Upper lobe of left lung (tissue), 6 donors: ENCODE measurements around the gene PRKRA. TPM values are rescaled to one million over a fixed set of nuclear protein-coding genes. Genes with fewer than 3 reads are reported as not detected.
A peak's percentile ranks its signal among the peaks of the same experiment; 100 is the strongest.

Experiments
- ATAC-seq, 2 donors: fragments of 200-7000 bp; cut with Tn5 transposase; one replicate each; pipeline ENCODE4 v1.9.1; 2022; ENCODE audit warnings: mild to moderate bottlenecking in 2 of 2, moderate library complexity in 2 of 2; ENCODE audit not compliant: low FRiP score in 2 of 2
- DNase-seq, 2 donors: peaks; one replicate each; pipeline ENCODE4 v3.0.0-alpha.2; 2019 to 2020
- H3K27ac ChIP-seq, 4 donors: fragments of 200-600 bp; sonication (generic); one replicate each; pipeline ENCODE4 v1.5.1; 2016 to 2019
- H3K27me3 ChIP-seq, 4 donors: fragments of 200-600 bp; sonication (generic); one replicate each; pipeline ENCODE4 v1.5.1; 2017 to 2019
- H3K36me3 ChIP-seq, 4 donors: fragments of 200-600 bp; sonication (generic); one replicate each; pipeline ENCODE4 v1.5.1; 2016 to 2019
- H3K4me1 ChIP-seq, 4 donors: fragments of 200-600 bp; sonication (generic); one replicate each; pipeline ENCODE4 v1.5.1; 2018 to 2019
- H3K4me3 ChIP-seq, 4 donors: fragments of 200-600 bp; sonication (generic); one replicate each; pipeline ENCODE4 v1.5.1; 2017 to 2019; ENCODE audit warnings: mild to moderate bottlenecking in 2 of 4, moderate library complexity in 1 of 4
- H3K9me3 ChIP-seq, 4 donors: fragments of 200-600 bp; sonication (generic); one replicate each; pipeline ENCODE4 v1.5.1; 2018 to 2019
- EP300 ChIP-seq, 4 donors: sonication (generic); formaldehyde crosslinking; IDR thresholded peaks; one replicate each; pipeline ENCODE4 v1.5.1; 2017; ENCODE audit warnings: antibody characterized with exemption in 4 of 4, control low read depth in 2 of 4
- POLR2A ChIP-seq, 4 donors: fragments of 450-650 bp; IDR thresholded peaks; one replicate each; pipeline ENCODE4 v1.5.1; 2016 to 2017; ENCODE audit warnings: antibody characterized with exemption in 4 of 4, mild to moderate bottlenecking in 2 of 4
- POLR2AphosphoS5 ChIP-seq, 2 donors: sonication (generic); formaldehyde crosslinking; IDR thresholded peaks; one replicate each; pipeline ENCODE4 v1.5.1; 2017; ENCODE audit warnings: antibody characterized with exemption in 2 of 2
- WGBS, 2 donors: methylation state at CpG; one replicate each; pipeline ENCODE4 v1.1.5; 2017 to 2018; 5-methylcytosine and 5-hydroxymethylcytosine counted together
- total RNA-seq, 6 donors: library from RNA; depleted of rRNA in 4 of 6; stranded (reverse); fragments of >200 nt in 4 of 6; gene quantifications; one replicate each; pipeline versions ENCODE4 v1.1.0 to v1.2.1, GENCODE V29; 2016 to 2021
- TF ChIP-seq, protein P1 (sequence below), 6 experiments: fragments of 450-650 bp in 4 of 6; fragments of 200-600 bp in 2 of 6; sonication (generic) in 2 of 6; IDR thresholded peaks; one replicate each; pipeline ENCODE4 v1.5.1; 2016 to 2019; ENCODE audit warnings: antibody characterized with exemption in 6 of 6
- donor health status: DM: no; HTN: no; CAD: no; lungs with moderate emphysema.
- donor health status: DM: no; HTN: yes; CAD: no; lungs with severe emphysema.

PRKRA gene
- total RNA-seq, 6 donors from 2014 or later: 31.4 to 64.0 (median 40.9) TPM

GRCh38 chr2:178478439-178479274 lies 27.7 kb upstream of the PRKRA start, which contains the start of gene FKBP7:
Gene FKBP7, minus strand, starts transcription at chr2:178478600. Its CDS starts 101 bp downstream, at chr2:178478499.
- TF ChIP-seq POLR2AphosphoS5 (IDR thresholded peaks at IDR 0.05) (peak; percentile 76 to 79), EP300 (IDR thresholded peaks at IDR 0.05) (no peak), POLR2A (IDR thresholded peaks at IDR 0.05) (peak in 3 of 4 donors; percentile 59 to 81 (median 62))
- TF ChIP-seq, protein P1, sequence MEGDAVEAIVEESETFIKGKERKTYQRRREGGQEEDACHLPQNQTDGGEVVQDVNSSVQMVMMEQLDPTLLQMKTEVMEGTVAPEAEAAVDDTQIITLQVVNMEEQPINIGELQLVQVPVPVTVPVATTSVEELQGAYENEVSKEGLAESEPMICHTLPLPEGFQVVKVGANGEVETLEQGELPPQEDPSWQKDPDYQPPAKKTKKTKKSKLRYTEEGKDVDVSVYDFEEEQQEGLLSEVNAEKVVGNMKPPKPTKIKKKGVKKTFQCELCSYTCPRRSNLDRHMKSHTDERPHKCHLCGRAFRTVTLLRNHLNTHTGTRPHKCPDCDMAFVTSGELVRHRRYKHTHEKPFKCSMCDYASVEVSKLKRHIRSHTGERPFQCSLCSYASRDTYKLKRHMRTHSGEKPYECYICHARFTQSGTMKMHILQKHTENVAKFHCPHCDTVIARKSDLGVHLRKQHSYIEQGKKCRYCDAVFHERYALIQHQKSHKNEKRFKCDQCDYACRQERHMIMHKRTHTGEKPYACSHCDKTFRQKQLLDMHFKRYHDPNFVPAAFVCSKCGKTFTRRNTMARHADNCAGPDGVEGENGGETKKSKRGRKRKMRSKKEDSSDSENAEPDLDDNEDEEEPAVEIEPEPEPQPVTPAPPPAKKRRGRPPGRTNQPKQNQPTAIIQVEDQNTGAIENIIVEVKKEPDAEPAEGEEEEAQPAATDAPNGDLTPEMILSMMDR (IDR thresholded peaks at IDR 0.05): peak; percentile 61 to 80 (median 74)
- peaks cover 29 to 40% (median 36%) of the 10 kb centered on the region in 4 donors for H3K4me1 ChIP-seq
- H3K36me3 ChIP-seq: no peaks in the 10 kb centered on the region
- no peaks in the 10 kb centered on the region for H3K9me3 ChIP-seq
- H3K27ac ChIP-seq: peak within 1 kb of the TSS; percentile 89 to 97 (median 94)
- DNase-seq (peak; percentile 91 to 97), ATAC-seq (peak; percentile 94 to 96)
- H3K27me3 ChIP-seq: no peaks in the 10 kb centered on the region
- 1 to 2% methylated on average over 47 to 55 of the region's 56 CpGs for WGBS, 2 donors
- peak within 1 kb of the TSS; percentile 53 to 83 (median 62) for H3K4me3 ChIP-seq

DNA sequence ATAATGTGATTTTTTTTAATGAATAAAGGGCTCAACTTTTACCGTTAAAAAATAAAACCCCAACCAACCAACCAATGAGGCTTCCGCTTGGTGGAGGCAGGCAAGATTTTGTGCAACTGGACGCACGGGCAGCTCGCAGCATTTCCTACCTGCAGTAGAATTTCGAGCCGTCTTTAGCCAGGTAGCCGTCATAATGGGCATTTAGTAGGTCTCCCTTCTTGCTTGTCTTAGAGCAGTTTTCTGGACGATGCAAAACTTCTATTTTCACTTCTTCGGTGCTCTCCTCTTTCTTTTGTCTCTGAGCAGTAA lies 27.1 kb upstream of the PRKRA start:
- DNase-seq: no peak
- no peaks in the 10 kb centered on the region for H3K27me3 ChIP-seq

GRCh38 chr2:178477443-178478129 lies 26.6 kb upstream of the PRKRA start:
- TF ChIP-seq EP300 (IDR thresholded peaks at IDR 0.05) (no peak), POLR2AphosphoS5 (IDR thresholded peaks at IDR 0.05) (no peak), POLR2A (IDR thresholded peaks at IDR 0.05) (no peak)
- TF ChIP-seq, protein P1 (IDR thresholded peaks at IDR 0.05): no peak
- Histone ChIP-seq H3K9me3 (no peaks in the 10 kb centered on the region), H3K27me3 (no peaks in the 10 kb centered on the region), H3K4me1 (peaks cover 23 to 34% (median 29%) of the 10 kb centered on the region in 4 donors), H3K4me3 (peak overlapping the region; percentile 53 to 83 (median 62)), H3K27ac (peak overlapping the region in 3 of 4 donors; percentile 93 to 97 (median 95)), H3K36me3 (no peaks in the 10 kb centered on the region)
- no peak for ATAC-seq
- DNase-seq: no peak
- WGBS, 2 donors: 10 to 17% methylated on average over 3 of the region's 3 CpGs

More for the DNA sequence above, 27.1 kb upstream of the PRKRA start:
- Histone ChIP-seq H3K36me3 (no peaks in the 10 kb centered on the region), H3K4me3 (peak overlapping the region; percentile 53 to 83 (median 62)), H3K27ac (peak overlapping the region; percentile 89 to 97 (median 94)), H3K4me1 (peaks cover 28 to 39% (median 34%) of the 10 kb centered on the region in 4 donors), H3K9me3 (no peaks in the 10 kb centered on the region)
- 2 to 3% methylated on average over 10 of the region's 10 CpGs for WGBS, 2 donors
- TF ChIP-seq POLR2A (IDR thresholded peaks at IDR 0.05): no peak
- TF ChIP-seq EP300 (IDR thresholded peaks at IDR 0.05): no peak
- TF ChIP-seq, protein P1 (IDR thresholded peaks at IDR 0.05): no peak
- TF ChIP-seq POLR2AphosphoS5 (IDR thresholded peaks at IDR 0.05): no peak
- ATAC-seq: no peak

- H3K9me3 ChIP-seq: no peaks in the 10 kb centered on the region
- no peak for ATAC-seq
- TF ChIP-seq EP300 (IDR thresholded peaks at IDR 0.05) (no peak), POLR2AphosphoS5 (IDR thresholded peaks at IDR 0.05) (no peak), POLR2A (IDR thresholded peaks at IDR 0.05) (no peak)
- TF ChIP-seq, protein P1 (IDR thresholded peaks at IDR 0.05): no peak
- no peak for DNase-seq
- H3K27me3 ChIP-seq: no peaks in the 10 kb centered on the region
- no peak overlapping the region for H3K4me3 ChIP-seq
- peaks cover 12 to 23% (median 18%) of the 10 kb centered on the region in 4 donors for H3K4me1 ChIP-seq
- H3K36me3 ChIP-seq: no peaks in the 10 kb centered on the region
- no peak overlapping the region for H3K27ac ChIP-seq
Observed at GRCh38 chr2:178476477-178476876, 25.5 kb upstream of the PRKRA start.
